Smooth muscle cell (in vitro differentiated cells): ENCODE measurements around the gene LOXL1. TPM values are rescaled to one million over a fixed set of nuclear protein-coding genes. Genes with fewer than 3 reads are reported as not detected.
A peak's percentile ranks its signal among the peaks of the same experiment; 100 is the strongest.
"Not testable (repeated sequence)": the region's sequence is repeated elsewhere in the genome, so short reads cannot be mapped to it uniquely, and the experiment has no call there.

Source experiments
- DNase-seq: peaks from one replicate; lab custom pipeline; 2025; ENCODE audit not compliant: unreplicated experiment; lab: John Stamatoyannopoulos, UW
- H2AFZ ChIP-seq: fragments of 200-600 bp; sonication (generic); 2 replicates; pipeline ENCODE4 v1.6.0; 2016; ENCODE audit warnings: antibody characterized with exemption, low read depth, mild to moderate bottlenecking
- H3F3A ChIP-seq: fragments of 200-600 bp; sonication (generic); 2 replicates; pipeline ENCODE4 v1.6.0; 2017; ENCODE audit warnings: antibody characterized with exemption, low read depth
- H3K27ac ChIP-seq: fragments of 200-600 bp; sonication (generic); 2 replicates; pipeline ENCODE4 v1.5.1; 2016; ENCODE audit warnings: low read depth, mild to moderate bottlenecking
- H3K27me3 ChIP-seq: fragments of 200-600 bp; sonication (generic); 2 replicates; pipeline ENCODE4 v1.6.1; 2016; ENCODE audit warnings: low read depth, mild to moderate bottlenecking
- H3K36me3 ChIP-seq: fragments of 200-600 bp; sonication (generic); 2 replicates; pipeline ENCODE4 v1.5.1; 2016; ENCODE audit warnings: low read depth
- H3K4me1 ChIP-seq: fragments of 200-600 bp; sonication (generic); 2 replicates; pipeline ENCODE4 v1.5.1; 2016; ENCODE audit warnings: low read depth
- H3K4me2 ChIP-seq: fragments of 200-600 bp; sonication (generic); 2 replicates; pipeline ENCODE4 v1.6.0; 2016; ENCODE audit warnings: mild to moderate bottlenecking
- H3K4me3 ChIP-seq: fragments of 200-600 bp; sonication (generic); 2 replicates; pipeline ENCODE4 v1.5.1; 2016; ENCODE audit warnings: mild to moderate bottlenecking
- H3K79me2 ChIP-seq: fragments of 200-600 bp; sonication (generic); 2 replicates; pipeline ENCODE4 v1.6.0; 2016; ENCODE audit warnings: low read depth, mild to moderate bottlenecking
- H3K9ac ChIP-seq: fragments of 200-600 bp; sonication (generic); 2 replicates; pipeline ENCODE4 v1.6.0; 2016; ENCODE audit warnings: low read depth
- H3K9me3 ChIP-seq: fragments of 200-600 bp; sonication (generic); replicated peaks from 2 replicates; pipeline ENCODE4 v1.5.1; 2016; ENCODE audit warnings: low read depth
- H4K20me1 ChIP-seq: fragments of 200-600 bp; sonication (generic); 2 replicates; pipeline ENCODE4 v1.6.0; 2016; ENCODE audit warnings: low read depth
- CTCF ChIP-seq: fragments of 200-600 bp; sonication (generic); IDR thresholded peaks from 2 replicates; pipeline ENCODE4 v1.5.1; 2017; ENCODE audit warnings: borderline replicate concordance, mild to moderate bottlenecking, antibody characterized with exemption; ENCODE audit not compliant: insufficient read depth, poor library complexity, severe bottlenecking
- WGBS: methylation state at CpG from one replicate; pipeline ENCODE4 v1.1.7; 2016; ENCODE audit warnings: low lambda C conversion rate; 5-methylcytosine and 5-hydroxymethylcytosine counted together
- polyA plus RNA-seq: library from polyadenylated mRNA; unstranded; fragments of >200 nt; fragmentation: Nextera tagmentation; extraction: Ambion mirVana; gene quantifications from 2 replicates; pipeline ENCODE4 v1.2.1, GENCODE V29; 2016
- total RNA-seq: library from RNA; depleted of rRNA; stranded (reverse); fragments of >200 nt; gene quantifications from 2 replicates; pipeline ENCODE4 v1.2.3, GENCODE V29; 2014

The LOXL1 gene
- total and polyA plus RNA-seq, 2 experiments from 2014 or later = 252 to 899 TPM

DNA sequence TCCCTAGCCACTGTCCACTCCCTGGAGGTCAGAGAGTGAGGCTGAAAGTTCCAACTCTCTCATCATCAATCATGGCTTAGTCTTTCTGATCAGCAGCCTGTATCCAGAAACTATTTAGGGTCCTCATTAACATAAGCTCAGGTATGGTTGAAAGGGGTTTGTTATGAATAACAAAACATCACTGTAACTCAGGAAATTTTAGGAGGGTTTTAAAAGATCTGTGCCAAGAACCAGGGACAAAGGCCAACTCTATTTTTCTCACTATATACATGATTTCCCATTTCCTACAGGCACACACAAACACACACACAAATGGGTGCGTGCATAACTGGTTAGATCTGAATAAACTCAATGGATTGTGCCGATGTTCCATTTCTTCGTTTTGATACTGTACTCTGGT, 42.2 kb downstream of the LOXL1 start:
- Histone ChIP-seq H2AFZ (no peak overlapping the region), H3K9me3 (no peaks in the 10 kb centered on the region), H3K27ac (no peak overlapping the region), H3F3A (peaks cover 8% of the 10 kb centered on the region), H3K79me2 (no peaks in the 10 kb centered on the region), H3K4me1 (peaks cover 13% of the 10 kb centered on the region), H3K9ac (no peak overlapping the region), H3K27me3 (no peaks in the 10 kb centered on the region), H3K4me3 (no peak overlapping the region), H3K4me2 (no peak overlapping the region), H4K20me1 (no peaks in the 10 kb centered on the region), H3K36me3 (no peaks in the 10 kb centered on the region)
- TF ChIP-seq CTCF = no peak
- DNase-seq = no peak
- 97% methylated on average over 3 of the region's 3 CpGs for WGBS

- peaks cover 8% of the 10 kb centered on the region for H3F3A ChIP-seq
- no peaks in the 10 kb centered on the region for H4K20me1 ChIP-seq
- no peak overlapping the region for H3K4me3 ChIP-seq
These were observed 43.0 kb downstream of the LOXL1 start for GRCh38 chr15:73969151-73969759.

DNA sequence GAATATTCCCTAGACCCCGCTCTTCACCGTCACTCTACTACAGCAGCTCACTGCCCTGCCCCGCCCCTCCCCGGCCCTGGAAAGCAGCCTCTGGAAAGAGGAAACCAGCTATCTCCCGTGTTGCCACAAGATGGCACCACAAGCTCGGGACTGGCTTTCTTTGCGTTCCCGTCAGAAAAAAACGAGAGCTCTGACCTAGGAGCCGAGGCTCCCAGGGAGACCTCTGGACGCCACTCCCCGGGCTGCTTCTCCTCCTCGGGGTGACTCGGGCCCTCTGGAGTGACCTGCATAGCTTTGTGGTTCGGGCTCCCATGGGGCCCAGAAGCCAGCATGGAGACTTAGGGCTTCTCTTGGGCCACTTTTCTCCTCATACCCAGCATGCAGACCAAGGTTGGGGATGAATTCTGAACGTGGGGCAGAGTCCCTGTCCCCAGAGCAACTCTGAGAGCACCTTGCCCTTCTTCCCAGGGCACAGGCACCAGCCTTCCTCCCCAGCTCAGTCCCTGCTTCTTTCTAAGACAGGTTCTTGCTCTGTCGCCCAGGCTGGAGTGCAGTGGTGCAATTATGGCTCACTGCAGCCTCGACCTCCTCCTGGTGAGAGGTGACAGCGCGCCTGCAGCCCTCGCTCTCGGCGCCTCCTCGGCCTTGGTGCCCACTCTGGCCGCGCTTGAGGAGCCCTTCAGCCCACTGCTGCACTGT, 46.9 kb downstream of the LOXL1 start:
- DNase-seq = peak; percentile 44
- no peaks in the 10 kb centered on the region for H3K79me2 ChIP-seq
- no peaks in the 10 kb centered on the region for H3K27me3 ChIP-seq
- no peaks in the 10 kb centered on the region for H3K36me3 ChIP-seq
- H4K20me1 ChIP-seq = no peaks in the 10 kb centered on the region
- no peaks in the 10 kb centered on the region for H3K4me1 ChIP-seq
- H3K27ac ChIP-seq = no peak overlapping the region
- peak overlapping the region; percentile 81 for H3K4me2 ChIP-seq
- H3K4me3 ChIP-seq = peak overlapping the region; percentile 28
- H2AFZ ChIP-seq = peak overlapping the region; percentile 61
- WGBS = 37% methylated on average over 26 of the region's 26 CpGs
- no peak overlapping the region for H3K9ac ChIP-seq
- no peaks in the 10 kb centered on the region for H3F3A ChIP-seq
- peak; percentile 87 for TF ChIP-seq CTCF
- no peaks in the 10 kb centered on the region for H3K9me3 ChIP-seq

More at GRCh38 chr15:73969151-73969759, 43.0 kb downstream of the LOXL1 start:
- DNase-seq = no peak
- H3K27me3 ChIP-seq = no peaks in the 10 kb centered on the region
- H2AFZ ChIP-seq = no peak overlapping the region
- TF ChIP-seq CTCF = no peak
- H3K79me2 ChIP-seq = no peaks in the 10 kb centered on the region
- no peak overlapping the region for H3K9ac ChIP-seq
- H3K4me1 ChIP-seq = peaks cover 13% of the 10 kb centered on the region
- H3K27ac ChIP-seq = no peak overlapping the region
- H3K9me3 ChIP-seq = no peaks in the 10 kb centered on the region
- H3K4me2 ChIP-seq = no peak overlapping the region
- WGBS = 83% methylated on average over 6 of the region's 6 CpGs
- H3K36me3 ChIP-seq = no peaks in the 10 kb centered on the region

GRCh38 chr15:73973683-73974200, 47.5 kb downstream of the LOXL1 start:
- not testable (repeated sequence) for H3K9ac ChIP-seq, H3K4me1 ChIP-seq, H3K4me2 ChIP-seq, H3K27ac ChIP-seq, H3K36me3 ChIP-seq, H2AFZ ChIP-seq, H3K79me2 ChIP-seq, H3K4me3 ChIP-seq, H3K27me3 ChIP-seq, H4K20me1 ChIP-seq, DNase-seq, H3F3A ChIP-seq, H3K9me3 ChIP-seq
- 93% methylated on average over 39 of the region's 39 CpGs for WGBS

GRCh38 chr15:73975440-73976125, 49.3 kb downstream of the LOXL1 start:
- not testable (repeated sequence) for H3K36me3 ChIP-seq, H2AFZ ChIP-seq, H3K27me3 ChIP-seq, H3K79me2 ChIP-seq, H3K27ac ChIP-seq, H3K4me1 ChIP-seq, H4K20me1 ChIP-seq, H3K9ac ChIP-seq, H3F3A ChIP-seq, H3K9me3 ChIP-seq, DNase-seq, H3K4me3 ChIP-seq
- WGBS = 78% methylated on average over 18 of the region's 18 CpGs
- H3K4me2 ChIP-seq = peak overlapping the region; percentile 13
